ENCODE results near the gene KCNC1.

Gene KCNC1

GRCh38 chr11:17752144-17752543 is 17.6 kb downstream of the KCNC1 start:
- no peak for DNase-seq (ENCODE audit: low read depth in 2 of 2)

- DNase-seq (ENCODE audit: low read depth in 2 of 2): no peak
Measured at GRCh38 chr11:17753153-17753552, 18.6 kb downstream of the KCNC1 start.

- no peak for DNase-seq (ENCODE audit: low read depth in 2 of 2)
Measured at GRCh38 chr11:17753641-17754040, 19.1 kb downstream of the KCNC1 start.

GRCh38 chr11:17755891-17756290 is 21.3 kb downstream of the KCNC1 start:
- DNase-seq (ENCODE audit: low read depth in 2 of 2): no peak

GRCh38 chr11:17760102-17761029 is 25.8 kb downstream of the KCNC1 start:
- DNase-seq (ENCODE audit: low read depth in 2 of 2): no peak

DNA sequence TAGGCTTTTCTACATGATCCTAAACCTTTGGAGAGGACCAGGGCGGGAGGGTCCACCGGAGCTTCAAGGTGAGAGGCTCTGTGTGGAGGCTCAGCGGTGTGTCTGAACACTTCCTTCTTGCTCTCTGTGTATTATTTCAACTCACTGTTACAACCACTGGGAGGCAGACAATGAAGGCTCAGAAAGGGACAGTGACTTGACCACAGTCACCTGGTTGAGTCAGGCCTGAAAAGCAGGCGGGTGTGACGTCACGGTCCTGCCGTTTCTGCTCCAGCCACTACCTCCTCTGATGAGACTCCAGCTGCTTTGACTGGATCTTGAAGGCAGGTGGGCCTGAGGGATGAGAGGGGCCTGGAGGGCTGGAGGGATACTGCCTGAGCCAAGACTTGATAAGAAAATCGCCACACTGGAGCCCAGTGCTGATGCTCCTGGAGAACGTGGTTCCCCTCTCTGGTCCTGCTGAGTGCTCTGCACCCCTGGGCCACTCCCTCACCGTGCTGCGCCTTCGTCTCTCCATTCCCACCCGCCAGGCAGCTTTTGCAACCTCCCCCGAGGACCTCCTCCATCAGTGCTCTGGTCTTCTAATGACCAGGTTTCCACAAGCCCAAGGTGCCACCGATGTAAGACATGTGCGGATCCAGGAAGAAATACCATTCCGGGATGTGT is 27.9 kb downstream of the KCNC1 start:
- DNase-seq (ENCODE audit: low read depth in 2 of 2): no peak

DNA sequence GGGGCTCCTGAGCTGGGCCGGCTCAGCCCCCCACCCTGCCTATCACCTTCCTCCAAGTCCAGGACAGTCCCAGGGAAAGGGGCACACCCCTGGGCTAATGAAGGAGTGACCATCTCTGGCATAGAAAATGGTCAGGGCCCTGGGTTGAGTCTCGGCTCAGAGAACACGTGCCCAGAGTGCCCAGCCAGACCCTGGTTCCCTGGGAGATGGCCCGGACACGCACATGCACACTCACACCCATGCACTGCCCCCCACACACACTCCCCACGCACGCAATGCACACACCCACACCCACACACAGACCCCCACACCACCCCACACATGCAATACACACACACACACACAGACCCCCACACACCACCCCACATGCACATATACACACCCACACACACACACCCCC is 28.7 kb downstream of the KCNC1 start:
- no peak for DNase-seq (ENCODE audit: low read depth in 2 of 2)

DNA sequence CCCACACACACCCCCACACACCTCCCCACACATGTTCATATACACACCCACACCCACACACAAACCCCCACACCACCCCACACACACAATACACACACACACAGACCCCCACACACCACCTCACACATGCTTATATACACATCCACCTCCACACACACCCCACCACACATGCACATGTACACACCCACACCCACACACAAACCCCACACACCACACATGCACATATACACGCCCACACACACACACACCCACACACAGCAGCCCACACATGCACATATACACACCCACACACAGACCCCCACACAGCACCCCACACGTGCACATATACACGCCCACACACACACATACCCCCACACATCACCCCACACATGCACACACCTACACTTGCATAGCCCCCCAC is 29.1 kb downstream of the KCNC1 start:
- DNase-seq (ENCODE audit: low read depth in 2 of 2): no peak

DNA sequence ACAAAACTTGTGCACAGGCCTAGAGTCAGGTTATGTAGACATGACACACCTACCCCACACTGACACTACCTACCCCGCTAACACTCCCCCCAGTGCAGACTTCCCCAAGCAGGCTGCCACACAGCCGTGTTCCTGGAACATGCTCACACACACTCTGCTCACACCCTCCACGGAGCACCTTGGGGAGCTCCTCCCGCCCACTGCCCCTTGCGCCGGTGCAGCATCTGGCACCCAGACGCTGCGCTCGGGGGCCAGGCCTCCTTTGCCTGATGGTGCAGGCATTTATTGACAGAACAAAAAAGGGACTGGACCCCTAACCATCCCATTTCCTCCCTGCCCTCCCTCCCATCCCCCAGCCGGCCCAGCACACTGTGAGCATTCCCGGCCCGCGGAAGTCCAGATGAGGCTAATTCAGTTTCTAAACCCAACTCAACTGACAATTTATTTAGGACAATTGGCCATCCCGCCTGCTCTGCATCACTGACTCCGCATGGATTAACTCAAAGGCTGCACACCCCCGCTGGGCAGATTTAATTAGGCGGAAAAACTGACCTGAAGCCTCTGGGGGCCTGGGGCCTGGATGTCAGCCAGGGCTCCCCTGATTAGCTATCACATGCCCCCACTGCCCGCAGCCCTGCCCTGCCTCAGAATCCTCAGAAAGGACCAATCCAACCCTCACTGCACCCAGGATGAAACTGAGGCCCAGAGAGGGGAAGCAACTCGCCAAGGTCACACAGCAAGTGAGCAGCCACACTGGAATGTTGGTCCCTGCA is 30.1 kb downstream of the KCNC1 start:
- no peak for DNase-seq (ENCODE audit: low read depth in 2 of 2)

DNA sequence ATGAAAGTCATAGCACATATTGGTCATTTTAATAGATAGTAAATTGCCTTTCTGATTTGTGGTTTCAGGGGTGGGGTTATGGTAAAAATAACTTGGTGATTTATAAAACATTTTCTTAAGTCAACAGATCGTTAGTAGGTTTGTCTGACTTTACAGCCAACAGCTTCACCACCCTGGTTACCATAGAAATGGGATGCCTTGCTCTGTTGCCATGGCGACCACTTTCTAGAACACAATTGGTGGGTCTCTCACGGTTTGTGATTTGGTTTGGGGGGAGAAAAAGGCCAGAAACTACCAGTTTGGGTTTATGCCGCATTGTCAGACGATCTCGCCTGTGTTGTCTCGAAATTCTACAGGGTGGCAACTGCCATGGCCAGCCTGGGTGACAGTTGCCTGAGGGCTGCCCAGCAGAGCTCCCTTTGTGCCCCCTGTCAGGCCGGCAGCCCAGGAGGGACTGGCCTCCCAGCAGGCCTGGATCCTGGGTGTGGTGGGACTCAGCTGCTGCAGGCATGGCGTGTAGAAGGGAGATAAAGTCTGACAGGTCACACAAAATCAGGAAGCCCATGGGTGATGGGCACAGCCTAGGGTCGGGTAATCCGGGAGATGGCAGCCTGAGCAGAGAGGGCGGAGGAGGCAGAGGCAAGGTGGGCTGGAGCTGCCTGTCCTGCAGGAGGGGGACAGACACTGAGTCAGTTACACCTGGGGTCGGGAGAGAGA is 30.9 kb downstream of the KCNC1 start:
- no peak for DNase-seq (ENCODE audit: low read depth in 2 of 2)

DNA sequence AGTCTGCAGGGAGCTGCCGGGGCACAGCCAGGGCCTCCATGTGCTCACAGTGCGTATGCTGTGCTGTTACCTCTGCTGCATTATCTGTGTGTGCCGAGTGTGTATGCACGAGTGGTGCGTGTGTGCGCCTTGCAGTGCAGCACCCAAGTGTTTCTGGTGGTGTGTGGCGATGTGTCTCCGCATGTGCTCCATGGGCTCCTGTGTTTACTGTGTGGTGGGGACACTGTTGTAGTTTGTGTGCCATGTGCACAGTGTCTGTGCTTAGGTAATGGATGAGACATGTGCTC is 31.4 kb downstream of the KCNC1 start:
- DNase-seq (ENCODE audit: low read depth in 2 of 2): no peak

GRCh38 chr11:17766590-17766989 is 32.0 kb downstream of the KCNC1 start:
- DNase-seq (ENCODE audit: low read depth in 2 of 2): no peak

GRCh38 chr11:17767301-17767885 is 32.8 kb downstream of the KCNC1 start:
- no peak for DNase-seq (ENCODE audit: low read depth in 2 of 2)

GRCh38 chr11:17767914-17768313 is 33.3 kb downstream of the KCNC1 start:
- DNase-seq (ENCODE audit: low read depth in 2 of 2): no peak

DNA sequence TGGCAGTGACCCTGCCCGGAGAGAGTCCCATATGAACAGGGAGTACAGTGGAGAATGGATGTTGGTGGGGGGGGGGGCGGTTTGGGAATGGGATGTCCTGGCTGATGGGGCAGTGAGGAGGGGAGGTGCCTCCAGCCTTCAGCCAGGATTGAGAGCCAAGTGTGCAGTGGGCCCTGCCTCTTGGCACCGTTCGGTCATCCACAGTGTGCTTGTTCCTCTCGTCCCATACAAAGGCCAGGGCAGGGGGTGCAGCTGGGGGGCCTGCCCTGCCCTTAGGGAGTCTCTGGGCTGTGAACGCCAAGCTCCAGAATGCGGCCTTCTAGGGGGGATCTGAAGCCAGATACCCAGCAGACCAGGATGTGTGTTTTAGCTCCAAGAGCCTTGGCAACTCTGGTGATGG is 34.0 kb downstream of the KCNC1 start:
- no peak for DNase-seq (ENCODE audit: low read depth in 2 of 2)

- no peak for DNase-seq (ENCODE audit: low read depth in 2 of 2)
Measured at GRCh38 chr11:17769218-17769617, 34.6 kb downstream of the KCNC1 start.

DNA sequence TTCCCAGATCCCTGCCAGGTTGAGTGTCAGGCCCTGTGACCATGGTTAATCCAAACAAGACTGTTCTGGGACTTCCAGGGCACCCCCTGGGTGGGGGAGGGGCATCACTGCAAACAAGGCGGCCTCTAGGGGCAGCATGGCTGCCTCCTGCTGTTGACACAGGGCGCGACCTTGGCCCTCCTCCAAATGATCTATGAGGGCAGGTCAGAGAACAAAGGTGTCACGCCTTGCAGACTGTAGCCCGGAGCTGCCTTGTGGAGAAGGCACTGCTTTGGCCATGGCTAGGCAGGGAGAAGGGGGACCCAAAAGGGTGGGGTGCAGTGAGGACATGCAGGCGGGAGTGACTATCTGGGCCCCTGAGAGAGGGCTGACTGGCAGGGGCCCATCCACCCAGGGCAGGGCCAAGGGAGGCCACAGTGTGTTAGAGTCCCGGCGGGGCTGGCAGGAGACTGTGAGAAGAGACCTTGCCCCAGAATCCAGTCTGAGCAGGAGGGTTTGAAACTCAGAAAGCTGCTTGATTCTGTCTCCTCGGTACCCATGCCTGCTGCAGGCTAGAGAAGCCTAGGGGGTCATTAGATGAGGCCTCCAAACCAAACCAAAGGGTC is 35.6 kb downstream of the KCNC1 start:
- DNase-seq (ENCODE audit: low read depth in 2 of 2): no peak

DNA sequence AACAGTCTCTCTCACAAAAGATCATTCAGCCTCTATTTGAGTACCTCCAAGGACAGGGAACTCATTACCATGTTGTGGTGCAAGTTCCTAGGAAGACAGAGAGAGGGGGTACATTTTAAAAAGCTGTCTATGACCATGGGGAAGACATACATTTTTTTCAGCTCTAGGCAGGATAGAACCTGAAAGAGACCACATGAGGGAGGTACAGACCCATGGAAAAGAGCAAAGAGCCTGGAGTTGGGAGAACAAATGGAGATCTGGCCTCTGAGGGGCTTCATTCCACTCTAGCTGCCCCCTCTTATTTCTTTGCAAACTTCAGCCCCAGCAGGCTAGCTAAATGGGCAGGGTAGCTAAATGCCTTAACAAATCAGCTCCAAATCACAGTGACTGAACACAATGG is 36.3 kb downstream of the KCNC1 start:
- DNase-seq (ENCODE audit: low read depth in 2 of 2): no peak

GRCh38 chr11:17771415-17771814 is 36.8 kb downstream of the KCNC1 start:
- no peak for DNase-seq (ENCODE audit: low read depth in 2 of 2)

DNA sequence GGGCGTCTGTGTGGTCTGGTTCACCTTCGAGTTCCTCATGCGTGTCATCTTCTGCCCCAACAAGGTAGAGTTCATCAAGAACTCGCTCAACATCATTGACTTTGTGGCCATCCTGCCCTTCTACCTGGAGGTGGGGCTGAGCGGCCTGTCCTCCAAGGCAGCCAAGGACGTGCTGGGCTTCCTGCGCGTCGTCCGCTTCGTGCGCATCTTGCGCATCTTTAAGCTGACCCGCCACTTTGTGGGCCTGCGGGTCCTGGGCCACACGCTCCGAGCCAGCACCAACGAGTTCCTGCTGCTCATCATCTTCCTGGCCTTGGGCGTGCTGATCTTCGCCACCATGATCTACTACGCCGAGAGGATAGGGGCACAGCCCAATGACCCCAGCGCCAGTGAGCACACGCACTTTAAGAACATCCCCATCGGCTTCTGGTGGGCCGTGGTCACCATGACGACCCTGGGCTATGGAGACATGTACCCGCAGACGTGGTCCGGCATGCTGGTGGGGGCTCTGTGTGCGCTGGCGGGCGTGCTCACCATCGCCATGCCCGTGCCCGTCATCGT is 37.3 kb downstream of the KCNC1 start:
- no peak for DNase-seq (ENCODE audit: low read depth in 2 of 2)

Data from activated CD4-positive, alpha-beta T cell treated with anti-CD3 and anti-CD28 coated beads for 24 hours (primary cell).